IPS-15b (cell line): ENCODE results near the gene OLIG3.
A peak's percentile ranks its signal among the peaks of the same experiment; 100 is the strongest.

ENCODE experiments used
- H3K27me3 ChIP-seq: one replicate; pipeline ENCODE4 v1.6.1; 2013; ENCODE audit warnings: low read length; ENCODE audit not compliant: control insufficient read depth, insufficient read depth
- H3K36me3 ChIP-seq: one replicate; pipeline ENCODE4 v1.6.1; 2013; ENCODE audit warnings: low read length; ENCODE audit not compliant: control insufficient read depth, insufficient read depth
- H3K4me1 ChIP-seq: one replicate; pipeline ENCODE4 v1.6.1; 2013; ENCODE audit warnings: mild to moderate bottlenecking, low read length; ENCODE audit not compliant: control insufficient read depth, insufficient read depth
- H3K4me3 ChIP-seq: one replicate; pipeline ENCODE4 v1.5.1; 2013; ENCODE audit warnings: low read depth, low read length
- H3K9ac ChIP-seq: one replicate; pipeline ENCODE4 v1.6.1; 2013; ENCODE audit warnings: low read depth, mild to moderate bottlenecking, low read length
- H3K9me3 ChIP-seq: one replicate; pipeline ENCODE4 v1.6.1; 2013; ENCODE audit warnings: mild to moderate bottlenecking, low read length; ENCODE audit not compliant: control insufficient read depth, insufficient read depth

The OLIG3 gene

GRCh38 chr6:137518386-137518983 lies 24.3 kb upstream of the OLIG3 start:
- Histone ChIP-seq H3K4me1 (peaks cover 49% of the 10 kb centered on the region), H3K4me3 (no peak overlapping the region), H3K27me3 (peaks cover 23% of the 10 kb centered on the region), H3K9ac (no peak overlapping the region), H3K9me3 (no peaks in the 10 kb centered on the region), H3K36me3 (no peaks in the 10 kb centered on the region)

GRCh38 chr6:137514418-137514817 lies 20.2 kb upstream of the OLIG3 start:
- peaks cover 23% of the 10 kb centered on the region for H3K27me3 ChIP-seq
- no peaks in the 10 kb centered on the region for H3K9me3 ChIP-seq
- H3K4me1 ChIP-seq, result peaks cover 33% of the 10 kb centered on the region
- H3K36me3 ChIP-seq, result no peaks in the 10 kb centered on the region
- H3K4me3 ChIP-seq, result no peak overlapping the region
- H3K9ac ChIP-seq, result no peak overlapping the region

- Histone ChIP-seq H3K9me3 (no peaks in the 10 kb centered on the region), H3K9ac (no peak overlapping the region), H3K27me3 (peaks cover 23% of the 10 kb centered on the region), H3K4me1 (peaks cover 19% of the 10 kb centered on the region), H3K36me3 (no peaks in the 10 kb centered on the region), H3K4me3 (peak overlapping the region; percentile 23)
Measured at GRCh38 chr6:137512757-137513605, 18.8 kb upstream of the OLIG3 start.

GRCh38 chr6:137510923-137511322 lies 16.7 kb upstream of the OLIG3 start:
- H3K36me3 ChIP-seq, result no peaks in the 10 kb centered on the region
- no peaks in the 10 kb centered on the region for H3K9me3 ChIP-seq
- peaks cover 11% of the 10 kb centered on the region for H3K27me3 ChIP-seq
- H3K9ac ChIP-seq, result no peak overlapping the region
- H3K4me1 ChIP-seq, result peaks cover 9% of the 10 kb centered on the region
- H3K4me3 ChIP-seq, result no peak overlapping the region

- Histone ChIP-seq H3K9ac (no peak overlapping the region), H3K27me3 (peaks cover 76% of the 10 kb centered on the region), H3K4me1 (peaks cover 11% of the 10 kb centered on the region), H3K9me3 (no peaks in the 10 kb centered on the region), H3K4me3 (peak overlapping the region; percentile 79), H3K36me3 (no peaks in the 10 kb centered on the region)
Measured at GRCh38 chr6:137498481-137499190, 4.4 kb upstream of the OLIG3 start.

- Histone ChIP-seq H3K9me3 (no peaks in the 10 kb centered on the region), H3K4me1 (peaks cover 11% of the 10 kb centered on the region), H3K4me3 (peak overlapping the region; percentile 79), H3K27me3 (peaks cover 81% of the 10 kb centered on the region), H3K36me3 (no peaks in the 10 kb centered on the region), H3K9ac (no peak overlapping the region)
Measured at GRCh38 chr6:137497721-137498463, 3.7 kb upstream of the OLIG3 start.

- Histone ChIP-seq H3K27me3 (peaks cover 87% of the 10 kb centered on the region), H3K9me3 (no peaks in the 10 kb centered on the region), H3K4me1 (peaks cover 15% of the 10 kb centered on the region), H3K9ac (no peak overlapping the region), H3K36me3 (no peaks in the 10 kb centered on the region), H3K4me3 (peak overlapping the region; percentile 79)
Measured at GRCh38 chr6:137496909-137497720, 2.9 kb upstream of the OLIG3 start.

GRCh38 chr6:137496368-137496767 lies 2.2 kb upstream of the OLIG3 start:
- peaks cover 91% of the 10 kb centered on the region for H3K27me3 ChIP-seq
- H3K36me3 ChIP-seq, result no peaks in the 10 kb centered on the region
- H3K4me3 ChIP-seq, result peak overlapping the region; percentile 79
- H3K9me3 ChIP-seq, result no peaks in the 10 kb centered on the region
- peaks cover 21% of the 10 kb centered on the region for H3K4me1 ChIP-seq
- H3K9ac ChIP-seq, result no peak overlapping the region

- Histone ChIP-seq H3K9me3 (no peaks in the 10 kb centered on the region), H3K36me3 (no peaks in the 10 kb centered on the region), H3K4me3 (peak overlapping the region; percentile 79), H3K27me3 (peaks cover 96% of the 10 kb centered on the region), H3K4me1 (peaks cover 25% of the 10 kb centered on the region), H3K9ac (no peak overlapping the region)
Measured at GRCh38 chr6:137495703-137496336, 1.6 kb upstream of the OLIG3 start.

GRCh38 chr6:137494988-137495702 lies 951 bp upstream of the OLIG3 start:
- H3K4me3 ChIP-seq, result peak overlapping the region; percentile 79
- H3K36me3 ChIP-seq, result no peaks in the 10 kb centered on the region
- H3K4me1 ChIP-seq, result peaks cover 29% of the 10 kb centered on the region
- peaks cover 96% of the 10 kb centered on the region for H3K27me3 ChIP-seq
- H3K9ac ChIP-seq, result no peak overlapping the region
- no peaks in the 10 kb centered on the region for H3K9me3 ChIP-seq
